PFSK-1 (cell line): Measurements from ENCODE around the gene GPR37L1.

Experiments used
- POLR2AphosphoS5 ChIP-seq: IDR thresholded peaks from 2 replicates; pipeline ENCODE4 v1.6.1; 2012; ENCODE audit warnings: low read depth, mild to moderate bottlenecking, control low read depth, low read length, moderate library complexity
- TAF1 ChIP-seq: IDR thresholded peaks from 2 replicates; pipeline ENCODE4 v1.6.1; 2012; ENCODE audit warnings: low read length, control low read depth, borderline replicate concordance; ENCODE audit not compliant: insufficient read depth

GRCh38 chr1:202154766-202155477 is 32.2 kb downstream of the GPR37L1 start:
- TF ChIP-seq POLR2AphosphoS5 = no peak
- TF ChIP-seq TAF1 = no peak
